Measurements from ENCODE around the gene KLF11.

GRCh38 chr2:10094271-10094814, 51.0 kb downstream of the KLF11 start:
- TF ChIP-seq CTCF (IDR thresholded peaks at IDR 0.05) (no peak), POLR2AphosphoS5 (IDR thresholded peaks at IDR 0.05) (no peak)

All from stomach (tissue), 4 donors.